Smooth muscle cell (in vitro differentiated cells): ENCODE measurements around the gene TCIRG1. TPM values are rescaled to one million over a fixed set of nuclear protein-coding genes. Genes with fewer than 3 reads are reported as not detected.

ENCODE experiments used
- DNase-seq: peaks from one replicate; lab custom pipeline; 2025; ENCODE audit not compliant: unreplicated experiment; lab: John Stamatoyannopoulos, UW
- H2AFZ ChIP-seq: fragments of 200-600 bp; sonication (generic); 2 replicates; pipeline ENCODE4 v1.6.0; 2016; ENCODE audit warnings: antibody characterized with exemption, low read depth, mild to moderate bottlenecking
- H3F3A ChIP-seq: fragments of 200-600 bp; sonication (generic); 2 replicates; pipeline ENCODE4 v1.6.0; 2017; ENCODE audit warnings: antibody characterized with exemption, low read depth
- H3K27ac ChIP-seq: fragments of 200-600 bp; sonication (generic); 2 replicates; pipeline ENCODE4 v1.5.1; 2016; ENCODE audit warnings: low read depth, mild to moderate bottlenecking
- H3K27me3 ChIP-seq: fragments of 200-600 bp; sonication (generic); 2 replicates; pipeline ENCODE4 v1.6.1; 2016; ENCODE audit warnings: low read depth, mild to moderate bottlenecking
- H3K36me3 ChIP-seq: fragments of 200-600 bp; sonication (generic); 2 replicates; pipeline ENCODE4 v1.5.1; 2016; ENCODE audit warnings: low read depth
- H3K4me1 ChIP-seq: fragments of 200-600 bp; sonication (generic); 2 replicates; pipeline ENCODE4 v1.5.1; 2016; ENCODE audit warnings: low read depth
- H3K4me2 ChIP-seq: fragments of 200-600 bp; sonication (generic); 2 replicates; pipeline ENCODE4 v1.6.0; 2016; ENCODE audit warnings: mild to moderate bottlenecking
- H3K4me3 ChIP-seq: fragments of 200-600 bp; sonication (generic); 2 replicates; pipeline ENCODE4 v1.5.1; 2016; ENCODE audit warnings: mild to moderate bottlenecking
- H3K79me2 ChIP-seq: fragments of 200-600 bp; sonication (generic); 2 replicates; pipeline ENCODE4 v1.6.0; 2016; ENCODE audit warnings: low read depth, mild to moderate bottlenecking
- H3K9ac ChIP-seq: fragments of 200-600 bp; sonication (generic); 2 replicates; pipeline ENCODE4 v1.6.0; 2016; ENCODE audit warnings: low read depth
- H3K9me3 ChIP-seq: fragments of 200-600 bp; sonication (generic); replicated peaks from 2 replicates; pipeline ENCODE4 v1.5.1; 2016; ENCODE audit warnings: low read depth
- H4K20me1 ChIP-seq: fragments of 200-600 bp; sonication (generic); 2 replicates; pipeline ENCODE4 v1.6.0; 2016; ENCODE audit warnings: low read depth
- WGBS: methylation state at CpG from one replicate; pipeline ENCODE4 v1.1.7; 2016; ENCODE audit warnings: low lambda C conversion rate; 5-methylcytosine and 5-hydroxymethylcytosine counted together
- polyA plus RNA-seq: library from polyadenylated mRNA; unstranded; fragments of >200 nt; fragmentation: Nextera tagmentation; extraction: Ambion mirVana; gene quantifications from 2 replicates; pipeline ENCODE4 v1.2.1, GENCODE V29; 2016
- total RNA-seq: library from RNA; depleted of rRNA; stranded (reverse); fragments of >200 nt; gene quantifications from 2 replicates; pipeline ENCODE4 v1.2.3, GENCODE V29; 2014
- TF ChIP-seq, protein P1 (sequence below): fragments of 200-600 bp; sonication (generic); IDR thresholded peaks from 2 replicates; pipeline ENCODE4 v1.5.1; 2017; ENCODE audit warnings: borderline replicate concordance, mild to moderate bottlenecking, antibody characterized with exemption; ENCODE audit not compliant: insufficient read depth, poor library complexity, severe bottlenecking

Gene TCIRG1
- total and polyA plus RNA-seq, 2 experiments from 2014 or later = 39.7 to 59.0 TPM

GRCh38 chr11:68067991-68068390 is 29.2 kb downstream of the TCIRG1 start:
- H2AFZ ChIP-seq = no peak overlapping the region
- no peaks in the 10 kb centered on the region for H3K27me3 ChIP-seq
- H3K27ac ChIP-seq = no peak overlapping the region
- no peaks in the 10 kb centered on the region for H3K9me3 ChIP-seq
- H3K79me2 ChIP-seq = no peaks in the 10 kb centered on the region
- H4K20me1 ChIP-seq = no peaks in the 10 kb centered on the region
- H3K9ac ChIP-seq = no peak overlapping the region
- H3K4me2 ChIP-seq = no peak overlapping the region
- DNase-seq = no peak
- TF ChIP-seq, protein P1, sequence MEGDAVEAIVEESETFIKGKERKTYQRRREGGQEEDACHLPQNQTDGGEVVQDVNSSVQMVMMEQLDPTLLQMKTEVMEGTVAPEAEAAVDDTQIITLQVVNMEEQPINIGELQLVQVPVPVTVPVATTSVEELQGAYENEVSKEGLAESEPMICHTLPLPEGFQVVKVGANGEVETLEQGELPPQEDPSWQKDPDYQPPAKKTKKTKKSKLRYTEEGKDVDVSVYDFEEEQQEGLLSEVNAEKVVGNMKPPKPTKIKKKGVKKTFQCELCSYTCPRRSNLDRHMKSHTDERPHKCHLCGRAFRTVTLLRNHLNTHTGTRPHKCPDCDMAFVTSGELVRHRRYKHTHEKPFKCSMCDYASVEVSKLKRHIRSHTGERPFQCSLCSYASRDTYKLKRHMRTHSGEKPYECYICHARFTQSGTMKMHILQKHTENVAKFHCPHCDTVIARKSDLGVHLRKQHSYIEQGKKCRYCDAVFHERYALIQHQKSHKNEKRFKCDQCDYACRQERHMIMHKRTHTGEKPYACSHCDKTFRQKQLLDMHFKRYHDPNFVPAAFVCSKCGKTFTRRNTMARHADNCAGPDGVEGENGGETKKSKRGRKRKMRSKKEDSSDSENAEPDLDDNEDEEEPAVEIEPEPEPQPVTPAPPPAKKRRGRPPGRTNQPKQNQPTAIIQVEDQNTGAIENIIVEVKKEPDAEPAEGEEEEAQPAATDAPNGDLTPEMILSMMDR = no peak
- H3K4me3 ChIP-seq = no peak overlapping the region
- H3K4me1 ChIP-seq = no peaks in the 10 kb centered on the region
- no peaks in the 10 kb centered on the region for H3F3A ChIP-seq
- H3K36me3 ChIP-seq = peaks cover 18% of the 10 kb centered on the region
- WGBS = 97% methylated on average over 5 of the region's 5 CpGs

DNA sequence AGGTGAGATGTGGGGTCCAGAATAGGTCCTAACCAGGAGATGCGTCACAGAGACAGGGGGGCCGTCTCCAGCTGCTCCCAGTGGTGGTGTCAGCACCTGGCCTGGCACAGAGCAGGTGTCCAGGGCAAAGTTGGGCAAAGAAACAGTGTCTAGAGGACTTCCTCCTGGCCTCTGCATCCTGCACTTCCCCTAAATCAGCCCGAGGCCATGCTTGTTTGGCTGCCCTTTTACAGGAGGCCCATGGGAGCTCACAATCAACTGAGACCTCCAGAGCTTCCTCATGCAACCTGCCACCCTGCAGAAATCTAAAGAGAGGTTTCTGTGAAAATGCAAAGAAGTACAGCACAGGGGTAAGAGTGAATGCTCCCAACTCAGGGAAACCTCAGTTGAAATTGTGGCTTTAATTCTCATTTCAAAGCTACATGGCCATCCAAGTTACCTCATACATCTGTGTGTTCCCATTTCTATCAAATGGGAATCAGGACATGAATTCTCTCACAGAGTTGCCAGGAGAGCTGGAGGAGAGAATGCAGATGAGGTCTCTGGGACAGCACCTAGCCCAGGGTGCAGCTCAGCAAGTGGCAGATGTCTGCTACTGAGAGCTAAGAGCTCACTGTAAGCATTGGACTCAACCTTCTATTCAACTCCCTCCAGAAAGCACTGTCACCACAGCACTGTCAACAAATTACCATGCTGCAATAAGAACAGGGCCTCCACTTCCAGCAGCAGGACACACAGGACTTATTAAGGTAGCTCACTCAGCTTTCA is 32.6 kb downstream of the TCIRG1 start:
- H3K4me1 ChIP-seq = no peaks in the 10 kb centered on the region
- 94% methylated on average over 3 of the region's 3 CpGs for WGBS
- H3K9ac ChIP-seq = no peak overlapping the region
- peaks cover 7% of the 10 kb centered on the region for H3K36me3 ChIP-seq
- H3K27ac ChIP-seq = no peak overlapping the region
- DNase-seq = no peak
- H3K27me3 ChIP-seq = no peaks in the 10 kb centered on the region
- H3K79me2 ChIP-seq = no peaks in the 10 kb centered on the region
- no peaks in the 10 kb centered on the region for H3F3A ChIP-seq
- H2AFZ ChIP-seq = no peak overlapping the region
- no peaks in the 10 kb centered on the region for H4K20me1 ChIP-seq
- H3K4me3 ChIP-seq = no peak overlapping the region
- no peak overlapping the region for H3K4me2 ChIP-seq
- TF ChIP-seq, protein P1 = no peak
- no peaks in the 10 kb centered on the region for H3K9me3 ChIP-seq

- no peak for DNase-seq
- Histone ChIP-seq H3K4me2 (no peak overlapping the region), H3K27ac (no peak overlapping the region), H3K4me1 (no peaks in the 10 kb centered on the region), H3K36me3 (peaks cover 6% of the 10 kb centered on the region), H3K79me2 (no peaks in the 10 kb centered on the region), H3K9ac (no peak overlapping the region), H3K9me3 (no peaks in the 10 kb centered on the region), H2AFZ (no peak overlapping the region), H3K27me3 (no peaks in the 10 kb centered on the region), H3K4me3 (no peak overlapping the region), H3F3A (no peaks in the 10 kb centered on the region), H4K20me1 (peaks cover 7% of the 10 kb centered on the region)
- 97% methylated on average over 10 of the region's 10 CpGs for WGBS
- TF ChIP-seq, protein P1 = no peak
Measured at GRCh38 chr11:68074584-68075352, 35.9 kb downstream of the TCIRG1 start.
